Lung (tissue), 13 donors: ENCODE data around the gene RCL1. TPM values are rescaled to one million over a fixed set of nuclear protein-coding genes. Genes with fewer than 3 reads are reported as not detected.

ENCODE experiments used
- ATAC-seq: fragments of 200-7000 bp; cut with Tn5 transposase; one replicate; pipeline ENCODE4 v1.9.1; 2020; ENCODE audit warnings: moderate number of reproducible peaks; ENCODE audit not compliant: insufficient read depth, low FRiP score
- DNase-seq, 3 donors: peaks; one replicate each; pipeline ENCODE4 v3.0.0-alpha.2; 2013 to 2017
- H3K27ac ChIP-seq, 2 donors: one replicate each; pipeline ENCODE4 v1.5.1; 2013; ENCODE audit warnings: mild to moderate bottlenecking in 2 of 2, moderate library complexity in 2 of 2, control low read depth in 1 of 2, inconsistent platforms in 1 of 2, low read depth in 1 of 2, low read length in 1 of 2
- H3K27me3 ChIP-seq, 3 donors: one replicate each; pipeline ENCODE4 v1.5.1; 2013; ENCODE audit warnings: low read length in 2 of 3; ENCODE audit not compliant: control insufficient read depth in 3 of 3, insufficient read depth in 3 of 3
- H3K36me3 ChIP-seq, 4 donors: one replicate each; pipeline ENCODE4 v1.5.1; 2013; ENCODE audit warnings: low read length in 4 of 4, mild to moderate bottlenecking in 1 of 4, moderate library complexity in 1 of 4; ENCODE audit not compliant: control insufficient read depth in 4 of 4, insufficient read depth in 4 of 4
- H3K4me1 ChIP-seq, 5 donors: one replicate each; pipeline ENCODE4 v1.5.1; 2013; ENCODE audit warnings: low read length in 5 of 5, mild to moderate bottlenecking in 2 of 5, moderate library complexity in 1 of 5; ENCODE audit not compliant: control insufficient read depth in 5 of 5, insufficient read depth in 5 of 5
- H3K4me3 ChIP-seq: one replicate; pipeline ENCODE4 v1.5.1; 2013; ENCODE audit warnings: mild to moderate bottlenecking, control low read depth, moderate library complexity
- H3K9ac ChIP-seq, 2 donors: one replicate each; pipeline ENCODE4 v1.5.1; 2013; ENCODE audit warnings: low read length in 2 of 2, control low read depth in 1 of 2; ENCODE audit not compliant: insufficient read depth in 1 of 2
- H3K9me3 ChIP-seq, 4 donors: one replicate each; pipeline ENCODE4 v1.5.1; 2013; ENCODE audit warnings: low read length in 3 of 4, mild to moderate bottlenecking in 1 of 4, moderate library complexity in 1 of 4; ENCODE audit not compliant: control insufficient read depth in 4 of 4, insufficient read depth in 3 of 4
- WGBS, 2 donors: extraction: QIAGEN DNeasy Blood & Tissue Kit; methylation state at CpG; one replicate each; pipeline ENCODE4 v1.1.7; 2013; 5-methylcytosine and 5-hydroxymethylcytosine counted together
- polyA plus RNA-seq, 2 donors: library from polyadenylated mRNA; stranded (reverse); fragments of 200-250 nt; gene quantifications; one replicate each; pipeline ENCODE4 v1.2.1, GENCODE V29; 2013
- small RNA-seq: library from RNA; depleted of rRNA; stranded (forward); fragments of <200 nt; gene quantifications from one replicate; pipeline ENCODE3, GENCODE V24; 2014; ENCODE audit warnings: low replicate concordance
- total RNA-seq, 2 donors: library from RNA; depleted of rRNA in 1 of 2; stranded (reverse); fragments of >200 nt in 1 of 2; gene quantifications; one replicate each; pipeline ENCODE4 v1.2.1, GENCODE V29; 2014 to 2021
- TF ChIP-seq, protein P1 (sequence below): IDR thresholded peaks from 2 replicates; pipeline ENCODE4 v1.5.1; 2012; ENCODE audit warnings: mild to moderate bottlenecking; ENCODE audit errors: control extremely low read depth, extremely low read depth
- donor health status: control.
- donor health status: control.
- donor health status: Bipolar disorder and iron deficiency.
- donor health status: healthy.
- donor health status: DM: yes; HTN: yes; CAD: no.

The RCL1 gene
- total and polyA plus RNA-seq, 4 donors, result 14.8 to 62.2 (median 23.4) TPM

DNA sequence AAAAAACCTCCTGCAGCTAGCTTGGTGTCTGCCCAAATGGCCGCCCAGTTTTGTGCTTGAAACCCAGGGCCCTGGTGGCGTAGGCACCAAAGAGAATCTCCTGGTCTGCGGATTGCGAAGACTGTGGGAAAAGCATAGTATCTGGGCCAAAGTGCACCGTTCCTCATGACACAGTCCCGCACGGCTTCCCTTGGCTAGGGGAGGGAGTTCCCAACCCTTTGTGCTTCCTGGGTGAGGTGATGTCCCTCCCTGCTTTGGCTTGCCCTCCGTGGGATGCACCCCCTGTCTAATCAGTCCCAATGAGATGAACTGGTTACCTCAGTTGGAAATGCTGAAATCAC lies 109.4 kb downstream of the RCL1 start:
- peaks cover 0 to 1% (median 0%) of the 10 kb centered on the region in 4 donors for H3K9me3 ChIP-seq
- WGBS, 2 donors, result 85 to 88% methylated on average over 8 of the region's 8 CpGs

DNA sequence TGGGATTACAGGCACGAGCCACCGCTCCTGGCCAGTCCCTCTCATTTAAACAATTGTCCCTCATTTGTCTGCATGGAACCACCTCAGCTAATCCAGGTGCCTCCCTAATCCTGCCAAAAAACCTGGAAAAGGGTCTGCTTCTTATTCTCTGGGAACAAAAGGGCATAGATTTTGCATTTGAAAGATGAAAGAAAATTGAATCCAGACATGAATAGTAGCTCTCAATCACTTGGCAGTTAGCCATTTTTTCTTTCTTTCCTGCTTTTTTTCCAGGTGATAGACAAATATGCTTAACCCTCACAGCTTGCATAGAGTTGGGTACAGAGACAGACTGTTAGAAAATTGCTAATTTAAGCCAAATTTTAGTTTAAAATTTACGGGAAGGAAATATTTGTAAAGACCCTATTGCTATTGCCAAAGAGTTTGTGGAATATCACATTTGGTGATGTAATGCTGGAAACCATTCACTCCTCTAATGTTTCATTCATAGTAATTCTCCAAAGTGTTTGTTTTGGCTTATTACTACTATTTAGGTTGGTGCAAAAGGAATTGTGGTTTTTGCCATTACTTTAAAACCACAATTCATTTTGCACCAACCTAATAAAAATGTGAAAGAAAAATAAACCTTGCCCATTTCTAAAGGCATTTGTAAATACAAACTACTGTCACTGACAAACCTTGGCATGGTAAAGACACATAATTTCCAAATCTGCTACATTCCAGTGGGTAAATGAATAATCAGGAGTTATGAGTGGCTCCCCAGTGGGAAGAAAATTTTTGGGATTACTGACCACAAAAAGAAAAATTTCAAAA lies 111.8 kb downstream of the RCL1 start:
- Histone ChIP-seq H3K27me3 (no peaks in the 10 kb centered on the region), H3K4me1 (peaks cover 0 to 6% (median 0%) of the 10 kb centered on the region in 5 donors), H3K4me3 (no peak overlapping the region), H3K27ac (no peak overlapping the region), H3K9ac (no peak overlapping the region), H3K36me3 (no peaks in the 10 kb centered on the region), H3K9me3 (peaks cover 0 to 1% (median 0%) of the 10 kb centered on the region in 4 donors)
- TF ChIP-seq, protein P1, sequence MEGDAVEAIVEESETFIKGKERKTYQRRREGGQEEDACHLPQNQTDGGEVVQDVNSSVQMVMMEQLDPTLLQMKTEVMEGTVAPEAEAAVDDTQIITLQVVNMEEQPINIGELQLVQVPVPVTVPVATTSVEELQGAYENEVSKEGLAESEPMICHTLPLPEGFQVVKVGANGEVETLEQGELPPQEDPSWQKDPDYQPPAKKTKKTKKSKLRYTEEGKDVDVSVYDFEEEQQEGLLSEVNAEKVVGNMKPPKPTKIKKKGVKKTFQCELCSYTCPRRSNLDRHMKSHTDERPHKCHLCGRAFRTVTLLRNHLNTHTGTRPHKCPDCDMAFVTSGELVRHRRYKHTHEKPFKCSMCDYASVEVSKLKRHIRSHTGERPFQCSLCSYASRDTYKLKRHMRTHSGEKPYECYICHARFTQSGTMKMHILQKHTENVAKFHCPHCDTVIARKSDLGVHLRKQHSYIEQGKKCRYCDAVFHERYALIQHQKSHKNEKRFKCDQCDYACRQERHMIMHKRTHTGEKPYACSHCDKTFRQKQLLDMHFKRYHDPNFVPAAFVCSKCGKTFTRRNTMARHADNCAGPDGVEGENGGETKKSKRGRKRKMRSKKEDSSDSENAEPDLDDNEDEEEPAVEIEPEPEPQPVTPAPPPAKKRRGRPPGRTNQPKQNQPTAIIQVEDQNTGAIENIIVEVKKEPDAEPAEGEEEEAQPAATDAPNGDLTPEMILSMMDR, result no peak
- ATAC-seq, result peak; percentile 47
- DNase-seq, result peak in 1 of 3 donors; percentile 21
- WGBS, 2 donors, result 69 to 73% methylated on average over 3 of the region's 3 CpGs

More for the DNA sequence above, 109.4 kb downstream of the RCL1 start:
- Histone ChIP-seq H3K36me3 (no peaks in the 10 kb centered on the region), H3K4me3 (no peak overlapping the region), H3K4me1 (peaks cover 0 to 6% (median 0%) of the 10 kb centered on the region in 5 donors), H3K27ac (peak overlapping the region in 1 of 2 donors; percentile 40), H3K27me3 (no peaks in the 10 kb centered on the region), H3K9ac (no peak overlapping the region)
- DNase-seq (no peak), ATAC-seq (no peak)
- TF ChIP-seq, protein P1, result no peak

DNA sequence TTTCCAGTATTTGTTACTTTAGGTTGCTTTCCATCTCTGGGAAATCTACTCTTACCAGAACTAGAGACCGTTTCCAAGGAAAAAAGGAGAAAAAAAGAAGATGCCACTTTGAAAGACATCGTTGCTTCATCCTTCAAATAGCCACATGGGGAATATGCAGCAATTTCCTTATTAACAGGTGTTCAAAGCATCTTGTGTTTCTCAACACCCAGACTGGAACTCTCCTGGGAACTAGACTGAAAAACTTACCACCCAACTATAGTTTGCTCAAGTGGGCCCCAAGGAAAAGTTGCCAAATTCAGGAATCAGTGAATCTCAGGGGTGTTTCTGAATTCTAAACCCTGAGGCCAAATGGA lies 112.4 kb downstream of the RCL1 start:
- ATAC-seq (no peak), DNase-seq (no peak)
- TF ChIP-seq, protein P1, result no peak
- Histone ChIP-seq H3K9ac (no peak overlapping the region), H3K9me3 (peaks cover 0 to 1% (median 0%) of the 10 kb centered on the region in 4 donors), H3K27me3 (no peaks in the 10 kb centered on the region), H3K4me3 (no peak overlapping the region), H3K36me3 (no peaks in the 10 kb centered on the region), H3K4me1 (peaks cover 0 to 6% (median 0%) of the 10 kb centered on the region in 5 donors), H3K27ac (no peak overlapping the region)
- 38 to 68% methylated on average over 2 of the region's 2 CpGs for WGBS, 2 donors

Small RNAs within 50 kb of the gene (small RNA-seq; reads per million reads assigned to genes)
- gene AL158147.1, result not detected
- gene MIR101-2, result not detected

Other genes with a start within 250 kb of the RCL1 start
- 1 to 10 TPM; 6.2 to 6.9 TPM for gene PLPP6, start 130.7 kb upstream of the RCL1 start, total RNA-seq
- 1 to 10 TPM; 3.8 to 4.2 TPM for gene PLPP6, start 130.7 kb upstream of the RCL1 start, polyA plus RNA-seq
- 10 to 100 TPM; 18.2 to 25.6 TPM for gene SPATA6L, start 126.5 kb upstream of the RCL1 start, total RNA-seq
- gene SPATA6L, start 126.5 kb upstream of the RCL1 start, polyA plus RNA-seq, result 1 to 10 TPM; 2.1 to 4.6 TPM
- gene CDC37L1, start 113.4 kb upstream of the RCL1 start, total RNA-seq, result 10 to 100 TPM; 17.2 to 30.7 TPM
- gene CDC37L1, start 113.4 kb upstream of the RCL1 start, polyA plus RNA-seq, result 10 to 100 TPM in 1 of 2 donors, 1 to 10 TPM in 1; 9.3 to 11.0 TPM
- gene AK3, start 51.7 kb upstream of the RCL1 start, total RNA-seq, result 10 to 100 TPM; 38.7 to 62.7 TPM
- gene AK3, start 51.7 kb upstream of the RCL1 start, polyA plus RNA-seq, result 10 to 100 TPM; 22.4 to 24.9 TPM
- gene JAK2, start 192.3 kb downstream of the RCL1 start, total RNA-seq, result 10 to 100 TPM; 24.3 to 30.5 TPM
- gene JAK2, start 192.3 kb downstream of the RCL1 start, polyA plus RNA-seq, result 1 to 10 TPM; 5.3 to 10.0 TPM